Thyroid gland (tissue), 4 donors: Measurements from ENCODE around the gene DPY19L2.
"Not testable (repeated sequence)": the region's sequence is repeated elsewhere in the genome, so short reads cannot be mapped to it uniquely, and the experiment has no call there.

Experiments
- POLR2A ChIP-seq, 2 donors: fragments of 450-650 bp; IDR thresholded peaks; one replicate each; pipeline ENCODE4 v1.6.1; 2017; ENCODE audit warnings: antibody characterized with exemption in 2 of 2, mild to moderate bottlenecking in 2 of 2, moderate library complexity in 1 of 2
- TF ChIP-seq, protein P1 (sequence below), 6 experiments: fragments of 200-600 bp in 3 of 6; fragments of 450-650 bp in 3 of 6; sonication (generic) in 3 of 6; IDR thresholded peaks; one replicate each; pipeline ENCODE4 v1.5.1; 2016 to 2019; ENCODE audit warnings: antibody characterized with exemption in 6 of 6, mild to moderate bottlenecking in 2 of 6, inconsistent platforms in 1 of 6, moderate library complexity in 1 of 6

DNA sequence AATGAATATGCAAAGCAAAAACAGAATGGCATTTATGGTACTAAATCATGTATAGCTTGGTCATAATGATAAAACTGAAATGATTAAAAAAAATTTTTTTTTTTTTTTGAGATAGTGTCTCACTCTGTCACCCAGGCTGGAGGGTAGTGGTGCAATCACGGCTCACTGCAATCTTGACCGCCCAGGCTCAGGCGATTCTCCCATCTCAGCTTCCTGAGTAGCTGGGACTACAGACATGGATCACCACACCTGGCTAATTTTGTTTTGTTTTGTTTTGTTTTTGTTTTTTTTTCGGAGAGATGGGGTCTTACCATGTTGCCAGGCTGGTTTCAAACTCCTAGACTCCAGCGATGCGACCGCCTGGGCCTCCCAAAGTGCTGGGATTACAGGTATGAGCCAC, 138.7 kb downstream of the DPY19L2 start:
- TF ChIP-seq, protein P1, sequence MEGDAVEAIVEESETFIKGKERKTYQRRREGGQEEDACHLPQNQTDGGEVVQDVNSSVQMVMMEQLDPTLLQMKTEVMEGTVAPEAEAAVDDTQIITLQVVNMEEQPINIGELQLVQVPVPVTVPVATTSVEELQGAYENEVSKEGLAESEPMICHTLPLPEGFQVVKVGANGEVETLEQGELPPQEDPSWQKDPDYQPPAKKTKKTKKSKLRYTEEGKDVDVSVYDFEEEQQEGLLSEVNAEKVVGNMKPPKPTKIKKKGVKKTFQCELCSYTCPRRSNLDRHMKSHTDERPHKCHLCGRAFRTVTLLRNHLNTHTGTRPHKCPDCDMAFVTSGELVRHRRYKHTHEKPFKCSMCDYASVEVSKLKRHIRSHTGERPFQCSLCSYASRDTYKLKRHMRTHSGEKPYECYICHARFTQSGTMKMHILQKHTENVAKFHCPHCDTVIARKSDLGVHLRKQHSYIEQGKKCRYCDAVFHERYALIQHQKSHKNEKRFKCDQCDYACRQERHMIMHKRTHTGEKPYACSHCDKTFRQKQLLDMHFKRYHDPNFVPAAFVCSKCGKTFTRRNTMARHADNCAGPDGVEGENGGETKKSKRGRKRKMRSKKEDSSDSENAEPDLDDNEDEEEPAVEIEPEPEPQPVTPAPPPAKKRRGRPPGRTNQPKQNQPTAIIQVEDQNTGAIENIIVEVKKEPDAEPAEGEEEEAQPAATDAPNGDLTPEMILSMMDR (IDR thresholded peaks at IDR 0.05), result not testable (repeated sequence)
- not testable (repeated sequence) for TF ChIP-seq POLR2A (IDR thresholded peaks at IDR 0.05)
